Head of caudate nucleus (tissue), 42 donors: ENCODE measurements around the gene KIFC3.
A peak's percentile ranks its signal among the peaks of the same experiment; 100 is the strongest.
"Not testable (repeated sequence)": the region's sequence is repeated elsewhere in the genome, so short reads cannot be mapped to it uniquely, and the experiment has no call there.

Experiments used
- DNase-seq, 42 donors: peaks; one replicate each; pipeline versions ENCODE4 v3.0.0 to v3.0.0-alpha.2; 2020 to 2021; ENCODE audit warnings: mixed read lengths in 7 of 42
- intact Hi-C: fragments of 100-400 bp; cut with DNase I; formaldehyde crosslinking; loops from one replicate; pipeline ENCODE4 v1.15.0; 2022

The KIFC3 gene

GRCh38 chr16:57808589-57809228, 6.4 kb upstream of the KIFC3 start:
- DNase-seq = no peak
- intact Hi-C loops = no loop called here

- intact Hi-C loops = no loop called here
- peak; percentile 52 to 89 (median 75) for DNase-seq
Observed at GRCh38 chr16:57807968-57808528, 5.8 kb upstream of the KIFC3 start.

GRCh38 chr16:57807252-57807967, 5.1 kb upstream of the KIFC3 start:
- intact Hi-C loops = no loop called here

GRCh38 chr16:57805176-57805575, 2.9 kb upstream of the KIFC3 start:
- intact Hi-C loops = no loop called here
- DNase-seq = no peak

More at GRCh38 chr16:57807252-57807967, 5.1 kb upstream of the KIFC3 start:
- no peak for DNase-seq

DNA sequence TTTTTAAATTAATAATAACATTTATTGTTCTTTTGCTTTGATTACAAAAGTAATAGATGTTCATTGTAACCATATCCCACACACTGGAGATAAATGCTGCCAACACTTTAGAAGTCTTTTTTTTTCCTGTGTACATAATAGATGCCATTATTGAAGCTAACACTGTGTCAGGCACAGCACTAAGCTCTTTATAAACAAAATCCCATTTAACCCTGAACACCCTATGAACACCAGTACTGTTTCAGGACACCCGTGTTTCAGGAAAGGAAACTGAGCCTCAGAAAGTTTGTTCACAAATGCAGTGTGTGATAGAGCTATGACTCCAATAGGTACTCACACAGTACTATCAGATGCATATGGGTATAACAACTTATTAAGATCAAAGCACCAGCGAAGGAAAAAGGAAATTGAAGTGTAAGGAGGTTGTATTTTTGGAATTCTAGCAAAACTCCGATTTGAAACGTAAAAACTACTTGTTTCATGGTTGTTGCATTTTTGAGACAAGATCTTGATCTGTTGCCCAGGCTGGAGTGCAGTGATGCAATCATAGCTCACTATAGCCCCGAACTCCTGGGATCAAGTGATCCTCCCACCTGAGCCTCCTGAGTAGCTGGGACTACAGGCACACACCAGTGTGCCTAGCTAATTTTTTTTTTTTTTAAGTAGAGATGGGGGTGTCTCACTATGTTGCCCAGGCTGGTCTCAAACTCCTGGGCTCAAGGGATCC, 2.0 kb upstream of the KIFC3 start:
- no peak for DNase-seq
- intact Hi-C loops = no loop called here

DNA sequence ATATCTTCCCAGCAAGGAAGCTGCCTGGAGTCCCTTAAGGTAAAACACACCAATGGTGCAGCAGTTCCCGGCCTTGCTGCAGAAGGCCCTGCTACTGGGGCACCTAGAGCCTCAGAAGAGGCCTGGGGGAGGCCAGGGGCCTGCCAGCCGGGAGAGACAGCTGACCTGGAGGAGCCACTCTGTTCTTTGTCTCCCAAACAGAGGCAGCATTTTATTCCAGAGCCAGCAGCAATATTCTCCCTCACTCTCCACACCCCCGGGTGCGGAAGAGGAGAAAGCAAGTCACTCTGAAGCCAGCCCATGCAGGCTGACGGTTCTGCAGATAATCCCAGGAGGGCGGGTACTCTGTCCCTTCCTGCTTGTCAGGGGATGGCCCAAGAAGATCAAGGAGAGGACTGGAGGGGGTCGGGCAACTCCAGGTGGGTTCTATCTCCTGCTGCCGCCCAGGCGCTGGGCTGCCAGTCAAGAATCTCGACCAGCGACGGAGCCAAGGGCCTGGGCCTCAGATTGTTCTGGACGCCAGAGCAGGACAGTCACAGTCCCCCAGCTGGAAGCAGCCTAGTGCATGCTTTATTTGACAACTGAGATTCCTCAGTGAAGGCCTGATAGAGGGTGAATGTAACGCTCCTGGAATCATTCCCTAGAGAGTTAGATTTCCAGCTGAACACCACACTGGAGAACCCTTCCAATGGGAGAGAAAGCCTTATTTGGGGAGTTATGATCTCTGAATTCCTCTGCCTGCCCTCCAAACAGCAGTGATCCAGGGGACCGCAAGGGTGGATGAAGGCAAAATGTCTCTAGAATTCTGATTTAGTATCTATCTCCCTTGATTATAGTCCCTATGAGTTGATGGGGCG, 1.1 kb upstream of the KIFC3 start:
- intact Hi-C loops = no loop called here
- DNase-seq = peak; percentile 51 to 91 (median 76)

- intact Hi-C loops = no loop called here
- DNase-seq = peak in 37 of 42 donors; percentile 26 to 71 (median 48)
Observed at GRCh38 chr16:57801809-57802340, 416 bp downstream of the KIFC3 start.

DNA sequence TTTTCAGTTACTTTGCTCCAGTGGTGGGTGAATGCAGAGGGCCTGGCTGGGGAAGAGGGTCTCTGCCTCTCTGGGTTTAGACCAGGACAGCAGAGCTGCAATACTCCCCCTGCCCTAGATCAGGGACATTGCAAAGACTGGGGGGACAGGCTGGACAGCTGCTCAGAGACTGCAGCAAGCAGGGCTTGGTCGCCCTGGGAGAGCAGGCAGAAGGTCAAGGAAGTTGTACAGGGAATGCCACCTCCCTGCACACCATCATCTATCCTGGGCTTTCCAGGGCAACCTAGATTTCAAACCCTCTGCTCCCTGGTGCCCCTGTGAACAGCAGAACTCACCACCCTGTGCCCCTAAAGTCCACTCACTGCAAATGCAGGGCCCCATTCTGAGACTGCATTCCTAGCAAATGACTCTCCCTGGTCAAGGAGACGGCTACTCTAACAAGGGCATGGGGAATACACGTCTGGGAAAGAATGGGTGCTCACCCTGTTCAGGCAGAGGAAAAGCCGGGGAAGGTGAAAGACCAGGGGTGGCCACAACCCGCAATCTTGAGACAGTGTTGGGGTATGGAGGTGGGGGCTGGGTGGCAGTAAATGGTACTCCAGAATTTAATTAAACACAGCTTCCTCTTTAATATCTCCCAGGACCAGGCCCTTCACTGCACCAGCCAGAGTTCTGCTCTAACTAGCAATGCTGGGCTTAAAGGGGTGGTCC, 1.0 kb downstream of the KIFC3 start:
- DNase-seq = peak in 1 of 42 donors; percentile 14
- intact Hi-C loops = no loop called here

- intact Hi-C loops = no loop called here
- peak in 1 of 42 donors; percentile 19 for DNase-seq
Observed at GRCh38 chr16:57800200-57801097, 1.8 kb downstream of the KIFC3 start.

- intact Hi-C loops = loop anchor here (10.0 kb wide), 1 partner anchor 65 kb away; no protein-coding TSS in a partner anchor
- peak in 1 of 42 donors; percentile 21 for DNase-seq
Observed at GRCh38 chr16:57799600-57800199, 2.6 kb downstream of the KIFC3 start.

DNA sequence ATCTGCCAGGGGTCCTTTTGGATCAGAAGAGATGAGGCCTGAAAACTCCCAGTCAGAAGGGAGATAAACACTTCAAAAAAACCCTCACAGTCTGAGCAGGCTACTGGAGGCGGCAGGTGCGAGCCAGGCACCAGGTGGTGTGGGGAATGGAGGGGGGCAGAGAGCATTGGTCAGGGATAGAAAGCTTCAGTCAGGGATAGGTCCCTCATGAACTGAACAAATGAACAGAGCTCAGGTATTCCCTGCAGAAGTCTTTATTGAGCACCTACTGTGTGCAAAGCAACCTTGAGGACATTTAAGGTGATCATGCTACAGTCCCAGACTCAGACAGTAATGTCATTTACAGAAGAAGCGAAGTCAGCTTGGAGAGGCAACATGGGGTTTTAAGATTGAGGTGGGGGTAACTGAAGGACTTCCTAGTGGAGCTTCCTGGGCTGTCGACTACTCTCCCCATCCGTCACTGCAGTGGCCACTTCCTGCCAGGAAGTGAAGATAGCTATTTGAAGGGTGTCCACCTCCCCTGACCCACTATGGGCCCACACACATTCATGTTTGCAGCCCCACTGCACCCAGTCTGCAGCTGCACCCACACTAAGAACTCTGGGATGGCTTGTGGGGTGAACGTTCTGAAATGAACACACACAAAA, 3.2 kb downstream of the KIFC3 start:
- no peak for DNase-seq
- intact Hi-C loops = loop anchor here (10.0 kb wide), 1 partner anchor 66 kb away; no protein-coding TSS in a partner anchor

- no peak for DNase-seq
- intact Hi-C loops = loop anchor here (10.0 kb wide), 1 partner anchor 66 kb away; no protein-coding TSS in a partner anchor
Observed at GRCh38 chr16:57798267-57798810, 4.0 kb downstream of the KIFC3 start.

- intact Hi-C loops = loop anchor here (10.0 kb wide), 1 partner anchor 67 kb away; no protein-coding TSS in a partner anchor
- DNase-seq = no peak
Observed at GRCh38 chr16:57797526-57798266, 4.6 kb downstream of the KIFC3 start.

DNA sequence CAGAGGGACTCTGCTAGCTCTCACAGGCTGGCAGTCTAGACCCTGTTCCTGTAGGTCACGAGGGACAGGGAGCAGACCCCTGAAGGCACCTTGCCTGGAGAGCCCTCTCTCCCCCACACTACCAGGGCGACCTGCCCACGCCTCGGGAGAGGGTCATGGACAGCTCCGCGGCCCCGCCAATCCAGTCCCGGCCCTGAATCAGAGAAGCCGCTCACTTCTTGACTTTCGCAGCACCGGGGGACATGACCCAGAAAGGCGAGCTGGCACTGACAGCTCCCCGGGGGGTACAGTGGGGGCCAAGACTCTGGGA, 5.1 kb downstream of the KIFC3 start:
- intact Hi-C loops = loop anchor here (10.0 kb wide), 1 partner anchor 68 kb away; no protein-coding TSS in a partner anchor
- DNase-seq = no peak

- DNase-seq = not testable (repeated sequence)
- intact Hi-C loops = loop anchor here (10.0 kb wide), 1 partner anchor 69 kb away; no protein-coding TSS in a partner anchor
Observed at GRCh38 chr16:57796014-57796413, 6.3 kb downstream of the KIFC3 start.
